SJSA1 (cell line): ENCODE data around the gene RPS26. TPM values are rescaled to one million over a fixed set of nuclear protein-coding genes. Genes with fewer than 3 reads are reported as not detected.
A peak's percentile ranks its signal among the peaks of the same experiment; 100 is the strongest.

Experiments used
- DNase-seq, 2 experiments: peaks; one replicate each; pipeline ENCODE4 v3.0.0-alpha.2; 2015 to 2020; ENCODE audit warnings: low spot score in 2 of 2, low read depth in 1 of 2
- H3K27ac ChIP-seq: fragments of 250-450 bp; sonication (Bioruptor Pico); 2 replicates; pipeline ENCODE4 v1.5.1; 2020; ENCODE audit warnings: mild to moderate bottlenecking, moderate library complexity
- H3K27me3 ChIP-seq: fragments of 250-450 bp; sonication (Bioruptor Pico); replicated peaks from 2 replicates; pipeline ENCODE4 v1.5.1; 2020; ENCODE audit warnings: mild to moderate bottlenecking, moderate library complexity
- H3K36me3 ChIP-seq: fragments of 250-450 bp; sonication (Bioruptor Pico); 2 replicates; pipeline ENCODE4 v1.5.1; 2020; ENCODE audit warnings: mild to moderate bottlenecking
- H3K4me1 ChIP-seq: fragments of 250-450 bp; sonication (Bioruptor Pico); replicated peaks from 2 replicates; pipeline ENCODE4 v1.6.1; 2021; ENCODE audit warnings: mild to moderate bottlenecking
- H3K4me3 ChIP-seq: fragments of 250-450 bp; sonication (Bioruptor Pico); 2 replicates; pipeline ENCODE4 v1.5.1; 2020; ENCODE audit warnings: mild to moderate bottlenecking
- H3K9me3 ChIP-seq: fragments of 250-450 bp; sonication (Bioruptor Pico); replicated peaks from 2 replicates; pipeline ENCODE4 v1.5.1; 2020; ENCODE audit warnings: mild to moderate bottlenecking
- total RNA-seq: library from RNA; depleted of rRNA; stranded (reverse); fragments of >200 nt; shearing (Covaris generic); gene quantifications from 2 replicates; pipeline ENCODE4 v1.2.3, GENCODE V29; 2014

The RPS26 gene
- total RNA-seq, 1 experiment from 2014 or later = 1,406 TPM

DNA sequence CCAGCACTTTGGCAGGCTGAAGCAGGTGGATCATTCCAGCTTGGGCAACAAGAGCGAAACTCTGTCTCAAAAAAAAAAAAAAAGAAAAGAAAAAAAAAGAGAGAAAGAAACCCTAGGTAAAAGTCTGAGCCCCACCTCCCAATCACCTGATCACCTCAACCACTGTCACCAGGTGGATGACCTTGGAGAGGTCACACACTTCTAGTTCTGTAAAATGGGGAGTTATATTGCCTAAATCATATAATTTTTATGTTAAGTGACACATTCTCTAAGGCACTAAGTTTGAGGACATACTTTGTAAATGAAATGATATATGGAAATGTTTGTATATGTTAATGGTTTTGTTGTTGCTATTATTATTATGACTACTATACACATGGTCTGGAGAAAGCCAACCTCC, 36.7 kb downstream of the RPS26 start:
- H3K4me1 ChIP-seq = peaks cover 20% of the 10 kb centered on the region
- H3K36me3 ChIP-seq = no peaks in the 10 kb centered on the region
- DNase-seq = no peak
- peaks cover 6% of the 10 kb centered on the region; the same call in 1 of the 2 replicates for H3K27me3 ChIP-seq
- no peak overlapping the region for H3K4me3 ChIP-seq
- no peak overlapping the region for H3K27ac ChIP-seq
- H3K9me3 ChIP-seq = no peaks in the 10 kb centered on the region

GRCh38 chr12:56078931-56079722, 37.4 kb downstream of the RPS26 start:
- Histone ChIP-seq H3K36me3 (no peaks in the 10 kb centered on the region), H3K9me3 (no peaks in the 10 kb centered on the region), H3K27me3 (peaks cover 10% of the 10 kb centered on the region; the same call in 1 of the 2 replicates), H3K4me3 (peak overlapping the region; percentile 41), H3K27ac (no peak overlapping the region), H3K4me1 (peaks cover 20% of the 10 kb centered on the region)
- DNase-seq = peak; percentile 87

- H3K36me3 ChIP-seq = no peaks in the 10 kb centered on the region
- peaks cover 20% of the 10 kb centered on the region for H3K4me1 ChIP-seq
- no peaks in the 10 kb centered on the region for H3K9me3 ChIP-seq
- H3K4me3 ChIP-seq = peak within 1 kb of the TSS; percentile 41
- peak; percentile 79 to 83 for DNase-seq
- peaks cover 10% of the 10 kb centered on the region; the same call in 1 of the 2 replicates for H3K27me3 ChIP-seq
- H3K27ac ChIP-seq = no peak within 1 kb of the TSS
Observed at GRCh38 chr12:56079723-56080555, 38.2 kb downstream of the RPS26 start, which contains the start of gene ERBB3. Gene ERBB3 (plus strand): TSS chr12:56080165. CDS start chr12:56080301, 136 bp downstream.

DNA sequence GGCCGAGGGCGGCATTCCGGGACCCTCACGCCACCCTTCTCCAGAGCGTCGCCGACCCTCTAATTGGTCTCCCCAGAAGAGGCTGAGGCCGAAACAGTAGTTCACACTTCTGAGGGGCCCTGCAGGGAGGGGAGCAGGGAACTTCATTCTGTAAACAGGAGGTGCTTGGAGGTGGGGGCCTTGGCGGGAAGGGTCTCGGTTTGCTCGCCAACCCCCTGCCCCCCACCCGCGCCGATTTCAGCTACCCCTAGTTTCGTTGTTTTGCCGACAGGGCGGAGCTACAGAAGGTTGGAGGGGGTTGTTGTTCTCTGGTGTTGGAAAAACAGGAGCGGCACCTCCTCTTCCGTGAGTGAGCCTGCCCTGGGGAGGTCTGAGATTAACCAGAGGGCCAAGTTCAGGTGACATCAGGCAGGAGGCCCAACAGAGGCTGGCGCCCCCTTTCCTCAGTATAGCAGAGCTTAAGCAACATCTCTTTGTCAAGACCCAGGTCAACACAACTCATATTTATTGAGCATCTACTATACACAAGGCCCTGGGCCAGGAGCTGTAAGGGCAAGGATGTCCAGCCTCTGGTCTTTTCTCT, 38.9 kb downstream of the RPS26 start:
- no peaks in the 10 kb centered on the region for H3K9me3 ChIP-seq
- H3K27ac ChIP-seq = no peak overlapping the region
- peaks cover 10% of the 10 kb centered on the region; the same call in 1 of the 2 replicates for H3K27me3 ChIP-seq
- peaks cover 20% of the 10 kb centered on the region for H3K4me1 ChIP-seq
- H3K36me3 ChIP-seq = no peaks in the 10 kb centered on the region
- peak overlapping the region; percentile 41; the same call in 1 of the 2 replicates for H3K4me3 ChIP-seq
- no peak for DNase-seq

GRCh38 chr12:56081393-56082347, 40.0 kb downstream of the RPS26 start:
- Histone ChIP-seq H3K4me3 (no peak overlapping the region), H3K4me1 (peaks cover 20% of the 10 kb centered on the region), H3K27ac (no peak overlapping the region)

GRCh38 chr12:56082382-56082781, 40.7 kb downstream of the RPS26 start:
- H3K9me3 ChIP-seq = no peaks in the 10 kb centered on the region
- H3K27me3 ChIP-seq = peaks cover 10% of the 10 kb centered on the region; the same call in 1 of the 2 replicates
- no peak overlapping the region for H3K4me3 ChIP-seq
- no peak for DNase-seq
- H3K36me3 ChIP-seq = no peaks in the 10 kb centered on the region
- H3K27ac ChIP-seq = no peak overlapping the region
- peaks cover 20% of the 10 kb centered on the region for H3K4me1 ChIP-seq

More at GRCh38 chr12:56081393-56082347, 40.0 kb downstream of the RPS26 start:
- H3K36me3 ChIP-seq = no peaks in the 10 kb centered on the region
- peaks cover 10% of the 10 kb centered on the region; the same call in 1 of the 2 replicates for H3K27me3 ChIP-seq
- H3K9me3 ChIP-seq = no peaks in the 10 kb centered on the region
- no peak for DNase-seq

DNA sequence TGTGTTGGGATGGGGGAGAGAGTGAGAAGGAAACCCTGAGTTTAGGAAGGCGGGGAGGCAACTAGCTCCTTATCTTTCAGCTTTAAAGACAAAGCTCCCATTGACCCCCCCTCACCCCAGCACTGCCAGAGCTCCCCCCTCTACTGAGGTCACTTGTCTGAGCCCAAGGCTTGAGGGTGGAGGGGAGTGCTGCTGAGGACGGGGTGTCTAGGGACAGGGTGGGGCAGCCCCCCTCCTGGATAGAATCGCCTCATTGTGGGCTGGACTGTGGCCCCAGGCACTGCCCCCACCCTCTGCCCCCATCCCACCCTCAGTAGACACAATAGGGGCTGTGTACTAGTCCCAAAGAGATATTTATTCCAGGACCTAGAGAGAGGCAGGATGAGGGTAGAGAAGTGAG, 41.2 kb downstream of the RPS26 start:
- H3K27me3 ChIP-seq = peaks cover 10% of the 10 kb centered on the region; the same call in 1 of the 2 replicates
- peaks cover 20% of the 10 kb centered on the region for H3K4me1 ChIP-seq
- no peak overlapping the region for H3K27ac ChIP-seq
- no peak overlapping the region for H3K4me3 ChIP-seq
- no peaks in the 10 kb centered on the region for H3K36me3 ChIP-seq
- no peak for DNase-seq
- no peaks in the 10 kb centered on the region for H3K9me3 ChIP-seq

- H3K36me3 ChIP-seq = no peaks in the 10 kb centered on the region
- H3K4me1 ChIP-seq = peaks cover 6% of the 10 kb centered on the region
- no peak overlapping the region for H3K27ac ChIP-seq
- DNase-seq = no peak
- peaks cover 10% of the 10 kb centered on the region; the same call in 1 of the 2 replicates for H3K27me3 ChIP-seq
- no peaks in the 10 kb centered on the region for H3K9me3 ChIP-seq
- H3K4me3 ChIP-seq = no peak overlapping the region
Observed at GRCh38 chr12:56084958-56085543, 43.3 kb downstream of the RPS26 start.

DNA sequence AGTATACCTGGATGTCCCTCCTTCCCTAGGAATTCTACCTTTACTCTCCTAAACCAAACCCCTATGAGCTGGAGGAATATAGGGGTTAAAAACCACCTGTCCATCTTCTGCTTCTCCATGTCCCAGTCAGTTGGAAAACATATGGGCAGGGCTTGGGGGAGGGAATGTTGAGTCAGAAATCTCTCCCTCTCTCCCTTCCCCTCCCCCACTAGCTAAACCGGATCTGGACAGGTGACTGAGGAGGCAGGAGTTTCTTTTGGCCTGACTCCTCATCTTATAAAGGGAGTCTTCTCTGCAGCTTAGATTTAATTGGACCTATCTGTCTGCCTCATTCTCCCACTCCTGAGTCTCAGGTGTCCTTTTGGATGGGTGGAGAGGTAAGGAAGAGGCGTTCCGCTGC, 44.4 kb downstream of the RPS26 start:
- Histone ChIP-seq H3K36me3 (no peaks in the 10 kb centered on the region), H3K27ac (no peak overlapping the region), H3K27me3 (peaks cover 10% of the 10 kb centered on the region; the same call in 1 of the 2 replicates), H3K4me1 (no peaks in the 10 kb centered on the region), H3K9me3 (no peaks in the 10 kb centered on the region), H3K4me3 (no peak overlapping the region)
- no peak for DNase-seq

DNA sequence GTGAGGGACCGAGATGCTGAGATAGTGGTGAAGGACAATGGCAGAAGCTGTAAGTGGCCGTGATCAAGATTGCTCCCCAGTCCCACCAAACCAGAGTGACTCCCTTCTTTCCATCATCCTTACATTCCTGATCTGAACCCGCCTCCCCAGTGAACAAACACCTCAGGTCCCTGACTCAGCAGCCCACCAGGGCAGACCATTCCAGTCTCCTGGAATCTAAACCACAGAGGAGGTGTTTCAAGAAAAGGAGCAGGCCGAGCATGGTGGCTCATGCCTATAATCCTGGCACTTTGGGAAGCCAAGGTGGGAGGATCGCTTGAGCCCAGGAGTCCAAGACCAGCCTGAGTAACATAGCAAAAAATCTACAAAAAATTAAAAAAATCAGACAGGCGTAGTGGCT, 44.9 kb downstream of the RPS26 start:
- H3K4me3 ChIP-seq = no peak overlapping the region
- H3K4me1 ChIP-seq = no peaks in the 10 kb centered on the region
- peaks cover 10% of the 10 kb centered on the region; the same call in 1 of the 2 replicates for H3K27me3 ChIP-seq
- DNase-seq = no peak
- H3K36me3 ChIP-seq = no peaks in the 10 kb centered on the region
- H3K9me3 ChIP-seq = no peaks in the 10 kb centered on the region
- no peak overlapping the region for H3K27ac ChIP-seq

- Histone ChIP-seq H3K4me1 (no peaks in the 10 kb centered on the region), H3K9me3 (no peaks in the 10 kb centered on the region), H3K27ac (no peak overlapping the region), H3K27me3 (peaks cover 10% of the 10 kb centered on the region; the same call in 1 of the 2 replicates), H3K36me3 (no peaks in the 10 kb centered on the region), H3K4me3 (no peak overlapping the region)
- DNase-seq = no peak
Observed at GRCh38 chr12:56087220-56087619, 45.5 kb downstream of the RPS26 start.
